SK-N-SH (cell line): Measurements from ENCODE around the gene XIRP1. TPM values are rescaled to one million over a fixed set of nuclear protein-coding genes. Genes with fewer than 3 reads are reported as not detected.

Experiments
- CTCF ChIA-PET: fragments of 300-600, 350-600 bp; formaldehyde crosslinking; extraction: SDS; loops from one replicate; lab custom pipeline; 2021; lab: Yijun Ruan, JAX
- POLR2A ChIA-PET: fragments of 350-600 bp; sonication (Branson Sonifier 250); formaldehyde crosslinking; extraction: SDS; loops from one replicate; lab custom pipeline; 2020; ENCODE audit warnings: antibody characterized with exemption, inconsistent platforms; lab: Yijun Ruan, JAX
- DNase-seq: peaks from one replicate; pipeline ENCODE4 v3.0.0; 2012
- H2AFZ ChIP-seq: fragments of 200-600 bp; sonication (generic); 2 replicates; pipeline ENCODE4 v1.8.1; 2016; ENCODE audit warnings: antibody characterized with exemption, mild to moderate bottlenecking, low read depth
- H3F3A ChIP-seq: fragments of 200-600 bp; sonication (generic); replicated peaks from 2 replicates; pipeline ENCODE3; 2016; ENCODE audit warnings: antibody characterized with exemption, mild to moderate bottlenecking; ENCODE audit not compliant: insufficient read depth
- H3K27ac ChIP-seq, 2 experiments: fragments of 200-500 bp in 1 of 2; fragments of 200-600 bp in 1 of 2; sonication (Bioruptor generic) in 1 of 2; sonication (generic), shearing (Covaris generic) in 1 of 2; 2 replicates each; pipeline versions ENCODE4 v1.5.1 to v1.6.1; 2014 to 2016; ENCODE audit warnings: low read depth in 2 of 2, inconsistent platforms in 1 of 2, low read length in 1 of 2, mild to moderate bottlenecking in 1 of 2, mixed read lengths in 1 of 2
- H3K27me3 ChIP-seq: fragments of 200-600 bp; sonication (generic), shearing (Covaris generic); 2 replicates; pipeline ENCODE4 v1.6.1; 2016; ENCODE audit warnings: mixed run types; ENCODE audit not compliant: insufficient read depth
- H3K36me3 ChIP-seq, 2 experiments: fragments of 200-500 bp in 1 of 2; fragments of 200-600 bp in 1 of 2; sonication (Bioruptor generic) in 1 of 2; sonication (generic) in 1 of 2; replicated peaks in 1 of 2; 2 replicates each; pipeline versions ENCODE3 to v1.5.1; 2014 to 2016; ENCODE audit warnings: low read length in 1 of 2, mild to moderate bottlenecking in 1 of 2; ENCODE audit not compliant: insufficient read depth in 2 of 2, control insufficient read depth in 1 of 2
- H3K4me1 ChIP-seq, 2 experiments: fragments of 200-500 bp in 1 of 2; fragments of 200-600 bp in 1 of 2; sonication (Bioruptor generic) in 1 of 2; sonication (generic), shearing (Covaris generic) in 1 of 2; 2 replicates each; pipeline versions ENCODE4 v1.5.1 to v1.6.1; 2014 to 2016; ENCODE audit warnings: low read depth in 1 of 2, low read length in 1 of 2, mixed run types in 1 of 2; ENCODE audit not compliant: insufficient read depth in 2 of 2, control insufficient read depth in 1 of 2
- H3K4me2 ChIP-seq: fragments of 200-600 bp; sonication (generic), shearing (Covaris generic); 2 replicates; pipeline ENCODE4 v1.6.1; 2017; ENCODE audit warnings: mixed run types
- H3K4me3 ChIP-seq, 2 experiments: fragments of 200-500 bp in 1 of 2; fragments of 200-600 bp in 1 of 2; sonication (Bioruptor generic) in 1 of 2; sonication (generic), shearing (Covaris generic) in 1 of 2; 2 replicates each; pipeline versions ENCODE4 v1.5.1 to v1.8.1; 2014 to 2016; ENCODE audit warnings: low read depth in 2 of 2, inconsistent platforms in 1 of 2, low read length in 1 of 2, mild to moderate bottlenecking in 1 of 2, mixed read lengths in 1 of 2, moderate library complexity in 1 of 2
- H3K79me2 ChIP-seq: fragments of 200-600 bp; sonication (generic); 2 replicates; pipeline ENCODE4 v1.8.1; 2017; ENCODE audit warnings: mild to moderate bottlenecking; ENCODE audit not compliant: insufficient read depth
- H3K9ac ChIP-seq: fragments of 200-600 bp; sonication (generic); 2 replicates; pipeline ENCODE4 v1.6.1; 2017; ENCODE audit warnings: mixed run types
- H3K9me2 ChIP-seq: fragments of 200-600 bp; sonication (generic); 2 replicates; pipeline ENCODE4 v1.6.1; 2017; ENCODE audit warnings: mixed run types
- H3K9me3 ChIP-seq: fragments of 200-600 bp; sonication (generic); 2 replicates; pipeline ENCODE4 v1.6.1; 2017; ENCODE audit warnings: mixed run types, mild to moderate bottlenecking, moderate library complexity
- H4K20me1 ChIP-seq: fragments of 200-600 bp; sonication (generic); 2 replicates; pipeline ENCODE4 v1.6.1; 2017; ENCODE audit warnings: mild to moderate bottlenecking, mixed run types; ENCODE audit not compliant: insufficient read depth
- EP300 ChIP-seq, 2 experiments: IDR thresholded peaks; 2 replicates each; pipeline versions ENCODE4 v1.4.0 to v1.6.1; 2012; ENCODE audit warnings: borderline replicate concordance in 1 of 2, low read depth in 1 of 2, low read length in 1 of 2
- FOSL2 ChIP-seq: IDR thresholded peaks from 2 replicates; pipeline ENCODE4 v1.4.0; 2012; ENCODE audit warnings: low read depth, mild to moderate bottlenecking, moderate library complexity, borderline replicate concordance
- FOXJ3 ChIP-seq: sonication (generic); formaldehyde crosslinking; IDR thresholded peaks from 2 replicates; pipeline ENCODE4 v1.5.1; 2020; ENCODE audit warnings: mild to moderate bottlenecking, missing genetic modification reagents
- FOXM1 ChIP-seq: IDR thresholded peaks from 2 replicates; pipeline ENCODE4 v1.4.0; 2012; ENCODE audit warnings: low read depth, mild to moderate bottlenecking
- GABPA ChIP-seq: IDR thresholded peaks from 2 replicates; pipeline ENCODE4 v1.4.0; 2012; ENCODE audit warnings: low read depth, mild to moderate bottlenecking
- MXI1 ChIP-seq: IDR thresholded peaks from 2 replicates; pipeline ENCODE4 v1.6.1; 2012; ENCODE audit warnings: mild to moderate bottlenecking, low read depth, low read length, improper control_type of control experiment
- NFIC ChIP-seq: IDR thresholded peaks from 2 replicates; pipeline ENCODE4 v1.4.0; 2012; ENCODE audit warnings: borderline replicate concordance
- RXRA ChIP-seq: IDR thresholded peaks from 2 replicates; pipeline ENCODE4 v1.4.0; 2012; ENCODE audit warnings: low read depth, mild to moderate bottlenecking, borderline replicate concordance
- TEAD4 ChIP-seq: IDR thresholded peaks from 2 replicates; pipeline ENCODE4 v1.4.0; 2012; ENCODE audit warnings: mild to moderate bottlenecking, borderline replicate concordance; ENCODE audit not compliant: insufficient read depth
- USF2 ChIP-seq: fragments of 150-350 bp; IDR thresholded peaks from 2 replicates; pipeline ENCODE4 v1.6.1; 2017; ENCODE audit warnings: antibody characterized with exemption, low read length, low read depth, borderline replicate concordance
- ZBTB33 ChIP-seq: IDR thresholded peaks from 2 replicates; pipeline ENCODE4 v1.4.0; 2012; ENCODE audit warnings: low read depth, borderline replicate concordance
- WGBS: methylation state at CpG from one replicate; pipeline ENCODE4 v1.1.6; 2017; ENCODE audit warnings: low lambda C conversion rate; 5-methylcytosine and 5-hydroxymethylcytosine counted together
- polyA plus RNA-seq, 3 experiments: library from polyadenylated mRNA; depleted of rRNA; stranded (reverse); fragments of >200 nt; gene quantifications; 2 replicates each; pipeline ENCODE4 v1.2.3, GENCODE V29; 2012
- TF ChIP-seq, protein P1 (sequence below): IDR thresholded peaks from 2 replicates; pipeline ENCODE4 v1.6.1; 2012; ENCODE audit warnings: mild to moderate bottlenecking, low read depth, low read length, moderate library complexity

The XIRP1 gene
- polyA plus RNA-seq, 1 of the 3 experiments (the other 2 are of a cell fraction), result not detected

GRCh38 chr3:39193391-39193790 is 996 bp upstream of the XIRP1 start:
- no peaks in the 10 kb centered on the region for H3K27me3 ChIP-seq
- no peak overlapping the region for H3K27ac ChIP-seq
- no peaks in the 10 kb centered on the region for H3K9me2 ChIP-seq
- no peak overlapping the region for H2AFZ ChIP-seq
- no peak for DNase-seq
- TF ChIP-seq GABPA, result no peak
- TF ChIP-seq FOSL2, result peak; percentile 15; the same call in 1 of the 2 replicates
- no peaks in the 10 kb centered on the region for H3F3A ChIP-seq
- ChIA-PET CTCF (interaction anchor here (1.0 to 16.7 kb wide), 3 partner anchors 15 to 97 kb away, joined by 3 to 510 read pairs (median 4); no protein-coding TSS in a partner anchor), POLR2A (no interaction called here)
- H3K9me3 ChIP-seq, result no peaks in the 10 kb centered on the region
- peaks cover 0 to 8% of the 10 kb centered on the region in 2 experiments; a peak in 1 of 4 replicates for H3K4me1 ChIP-seq
- H3K4me3 ChIP-seq, result no peak overlapping the region
- no peak overlapping the region for H3K4me2 ChIP-seq
- H3K79me2 ChIP-seq, result no peaks in the 10 kb centered on the region
- no peaks in the 10 kb centered on the region for H3K36me3 ChIP-seq
- no peaks in the 10 kb centered on the region for H4K20me1 ChIP-seq
- H3K9ac ChIP-seq, result no peak overlapping the region
- 64% methylated on average over 5 of the region's 7 CpGs for WGBS

DNA sequence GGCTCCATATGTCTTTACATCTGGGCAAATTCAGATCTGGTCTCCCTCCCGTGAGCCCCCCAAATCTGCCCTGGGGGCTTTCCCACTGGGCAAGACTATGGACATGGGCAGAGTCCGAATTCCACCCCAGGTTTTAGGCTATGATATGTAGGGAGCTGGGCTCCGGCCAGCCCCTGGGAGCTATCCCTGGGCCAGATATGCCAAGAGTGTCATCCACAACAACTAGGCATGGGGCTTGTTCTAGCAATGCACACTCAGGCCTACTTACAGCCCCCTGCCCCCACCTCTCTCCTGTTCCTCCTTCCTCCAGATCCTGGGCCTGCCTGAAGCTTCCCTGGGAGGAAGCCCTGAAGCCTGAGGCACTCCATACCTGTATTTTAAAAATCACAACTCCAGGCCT is 622 bp downstream of the XIRP1 start:
- Histone ChIP-seq H3K36me3 (no peaks in the 10 kb centered on the region), H3K4me1 (peaks cover 0 to 7% of the 10 kb centered on the region in 2 experiments; a peak in 1 of 4 replicates), H3K4me3 (no peak overlapping the region), H3K27ac (no peak overlapping the region), H3K27me3 (no peaks in the 10 kb centered on the region), H3K9me2 (no peaks in the 10 kb centered on the region), H3K79me2 (no peaks in the 10 kb centered on the region), H3K9me3 (no peaks in the 10 kb centered on the region), H3K9ac (no peak overlapping the region), H3F3A (no peaks in the 10 kb centered on the region), H4K20me1 (no peaks in the 10 kb centered on the region), H3K4me2 (no peak overlapping the region), H2AFZ (no peak overlapping the region)
- WGBS, result 45% methylated on average over 2 of the region's 3 CpGs
- POLR2A ChIA-PET, result no interaction called here
- no peak for DNase-seq
- CTCF ChIA-PET, result interaction anchor here (0.8 to 16.7 kb wide), 7 partner anchors 10 to 186 kb away, joined by 3 to 510 read pairs (median 21); partner anchors contain the start of gene CX3CR1
- TF ChIP-seq USF2 (no peak), TEAD4 (no peak), EP300 (IDR thresholded peaks at IDR 0.05; ENCODE audit: borderline replicate concordance in 1 of 2, low read depth in 1 of 2, low read length in 1 of 2) (no peak), RXRA (no peak), ZBTB33 (no peak), FOSL2 (no peak), FOXJ3 (no peak), NFIC (no peak), FOXM1 (no peak), MXI1 (no peak)
- TF ChIP-seq, protein P1, sequence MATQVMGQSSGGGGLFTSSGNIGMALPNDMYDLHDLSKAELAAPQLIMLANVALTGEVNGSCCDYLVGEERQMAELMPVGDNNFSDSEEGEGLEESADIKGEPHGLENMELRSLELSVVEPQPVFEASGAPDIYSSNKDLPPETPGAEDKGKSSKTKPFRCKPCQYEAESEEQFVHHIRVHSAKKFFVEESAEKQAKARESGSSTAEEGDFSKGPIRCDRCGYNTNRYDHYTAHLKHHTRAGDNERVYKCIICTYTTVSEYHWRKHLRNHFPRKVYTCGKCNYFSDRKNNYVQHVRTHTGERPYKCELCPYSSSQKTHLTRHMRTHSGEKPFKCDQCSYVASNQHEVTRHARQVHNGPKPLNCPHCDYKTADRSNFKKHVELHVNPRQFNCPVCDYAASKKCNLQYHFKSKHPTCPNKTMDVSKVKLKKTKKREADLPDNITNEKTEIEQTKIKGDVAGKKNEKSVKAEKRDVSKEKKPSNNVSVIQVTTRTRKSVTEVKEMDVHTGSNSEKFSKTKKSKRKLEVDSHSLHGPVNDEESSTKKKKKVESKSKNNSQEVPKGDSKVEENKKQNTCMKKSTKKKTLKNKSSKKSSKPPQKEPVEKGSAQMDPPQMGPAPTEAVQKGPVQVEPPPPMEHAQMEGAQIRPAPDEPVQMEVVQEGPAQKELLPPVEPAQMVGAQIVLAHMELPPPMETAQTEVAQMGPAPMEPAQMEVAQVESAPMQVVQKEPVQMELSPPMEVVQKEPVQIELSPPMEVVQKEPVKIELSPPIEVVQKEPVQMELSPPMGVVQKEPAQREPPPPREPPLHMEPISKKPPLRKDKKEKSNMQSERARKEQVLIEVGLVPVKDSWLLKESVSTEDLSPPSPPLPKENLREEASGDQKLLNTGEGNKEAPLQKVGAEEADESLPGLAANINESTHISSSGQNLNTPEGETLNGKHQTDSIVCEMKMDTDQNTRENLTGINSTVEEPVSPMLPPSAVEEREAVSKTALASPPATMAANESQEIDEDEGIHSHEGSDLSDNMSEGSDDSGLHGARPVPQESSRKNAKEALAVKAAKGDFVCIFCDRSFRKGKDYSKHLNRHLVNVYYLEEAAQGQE, result no peak
